H9 (cell line): Measurements from ENCODE around the gene CALR3. TPM values are rescaled to one million over a fixed set of nuclear protein-coding genes. Genes with fewer than 3 reads are reported as not detected.

Experiments used
- DNase-seq: peaks from one replicate; pipeline ENCODE4 v3.0.0-alpha.2; 2017
- H2AFZ ChIP-seq: one replicate; pipeline ENCODE4 v1.6.1; 2013; ENCODE audit warnings: mild to moderate bottlenecking, low read length, control low read depth, moderate library complexity
- H2AK5ac ChIP-seq: 2 replicates; pipeline ENCODE4 v1.6.1; 2013; ENCODE audit warnings: low read length, control low read depth, mixed read lengths; ENCODE audit not compliant: insufficient read length
- H2BK120ac ChIP-seq: one replicate; pipeline ENCODE4 v1.6.1; 2013; ENCODE audit warnings: low read depth, mild to moderate bottlenecking, low read length, control low read depth, inconsistent platforms; ENCODE audit not compliant: poor library complexity, severe bottlenecking
- H2BK12ac ChIP-seq: 2 replicates; pipeline ENCODE4 v1.6.1; 2013; ENCODE audit warnings: low read length, control low read depth, mixed read lengths, low read depth; ENCODE audit not compliant: insufficient read length
- H2BK15ac ChIP-seq: 2 replicates; pipeline ENCODE4 v1.6.1; 2013; ENCODE audit warnings: low read depth, low read length, control low read depth
- H2BK20ac ChIP-seq: one replicate; pipeline ENCODE4 v1.6.1; 2013; ENCODE audit warnings: low read depth, mild to moderate bottlenecking, low read length, control low read depth, inconsistent platforms; ENCODE audit not compliant: poor library complexity, severe bottlenecking
- H2BK5ac ChIP-seq: 2 replicates; pipeline ENCODE4 v1.6.1; 2013; ENCODE audit warnings: low read length, control low read depth, mixed read lengths; ENCODE audit not compliant: insufficient read length
- H3K14ac ChIP-seq: 2 replicates; pipeline ENCODE4 v1.6.1; 2013; ENCODE audit warnings: low read length, control low read depth; ENCODE audit not compliant: insufficient read depth
- H3K18ac ChIP-seq: 2 replicates; pipeline ENCODE4 v1.6.1; 2013; ENCODE audit warnings: low read depth, mild to moderate bottlenecking, mixed read lengths, low read length, control low read depth; ENCODE audit not compliant: insufficient read length
- H3K23ac ChIP-seq: 2 replicates; pipeline ENCODE4 v1.6.1; 2013; ENCODE audit warnings: low read length, control low read depth, mixed read lengths, low read depth; ENCODE audit not compliant: insufficient read length
- H3K23me2 ChIP-seq: 2 replicates; pipeline ENCODE4 v1.6.1; 2013; ENCODE audit warnings: low read depth, mild to moderate bottlenecking, mixed read lengths, low read length, control low read depth; ENCODE audit not compliant: insufficient read length, poor library complexity, severe bottlenecking
- H3K27ac ChIP-seq: 2 replicates; pipeline ENCODE4 v1.5.1; 2013; ENCODE audit warnings: low read length, control low read depth, mixed read lengths, low read depth; ENCODE audit not compliant: insufficient read length
- H3K27me3 ChIP-seq: 2 replicates; pipeline ENCODE4 v1.6.1; 2013; ENCODE audit warnings: low read length, control low read depth, inconsistent platforms; ENCODE audit not compliant: insufficient read depth
- H3K4ac ChIP-seq: 2 replicates; pipeline ENCODE4 v1.6.1; 2013; ENCODE audit warnings: low read depth, mild to moderate bottlenecking, control low read depth, inconsistent platforms, low read length, moderate library complexity
- H3K4me1 ChIP-seq: 2 replicates; pipeline ENCODE4 v1.6.1; 2013; ENCODE audit warnings: low read length, control low read depth, inconsistent platforms; ENCODE audit not compliant: insufficient read depth
- H3K4me2 ChIP-seq: 2 replicates; pipeline ENCODE4 v1.6.1; 2013; ENCODE audit warnings: low read length, control low read depth, mixed read lengths; ENCODE audit not compliant: insufficient read length, insufficient read depth
- H3K56ac ChIP-seq: 2 replicates; pipeline ENCODE4 v1.6.1; 2013; ENCODE audit warnings: low read depth, mild to moderate bottlenecking, mixed read lengths, low read length, control low read depth; ENCODE audit not compliant: insufficient read length
- H3K79me1 ChIP-seq: 2 replicates; pipeline ENCODE4 v1.6.1; 2013; ENCODE audit warnings: low read depth, mild to moderate bottlenecking, moderate library complexity, low read length, control low read depth, inconsistent platforms; ENCODE audit not compliant: insufficient read depth, poor library complexity, severe bottlenecking
- H3K79me2 ChIP-seq: 2 replicates; pipeline ENCODE4 v1.6.1; 2013; ENCODE audit warnings: low read length, control low read depth, inconsistent platforms; ENCODE audit not compliant: insufficient read depth
- H3K9ac ChIP-seq: 2 replicates; pipeline ENCODE4 v1.6.1; 2013; ENCODE audit warnings: low read length, control low read depth, mixed read lengths; ENCODE audit not compliant: insufficient read length; ENCODE audit errors: extremely low read depth
- H3K9me3 ChIP-seq: one replicate; pipeline ENCODE4 v1.6.1; 2013; ENCODE audit warnings: low read depth, low read length, inconsistent platforms; ENCODE audit not compliant: control insufficient read depth
- H3T11ph ChIP-seq: one replicate; pipeline ENCODE4 v1.6.1; 2013; ENCODE audit warnings: mild to moderate bottlenecking, low read length, control low read depth, inconsistent platforms
- H4K20me1 ChIP-seq: one replicate; pipeline ENCODE4 v1.6.1; 2013; ENCODE audit not compliant: control insufficient read depth, insufficient read length, insufficient read depth
- H4K5ac ChIP-seq: 2 replicates; pipeline ENCODE4 v1.6.1; 2013; ENCODE audit warnings: low read depth, mild to moderate bottlenecking, mixed read lengths, low read length, control low read depth; ENCODE audit not compliant: insufficient read length
- H4K8ac ChIP-seq: replicated peaks from 2 replicates; pipeline ENCODE4 v1.6.1; 2013; ENCODE audit warnings: low read length, control low read depth, mixed read lengths, low read depth; ENCODE audit not compliant: insufficient read length
- H4K91ac ChIP-seq: 2 replicates; pipeline ENCODE4 v1.6.1; 2013; ENCODE audit warnings: low read depth, mild to moderate bottlenecking, moderate library complexity, mixed read lengths, low read length, control low read depth; ENCODE audit not compliant: insufficient read length
- H3K27ac Mint-ChIP-seq, 3 experiments: 2 replicates in 2 of 3; 3 replicates in 1 of 3; pipeline ENCODE4 v1.8.0; 2020 to 2021; ENCODE audit warnings: mixed read lengths in 3 of 3, mild to moderate bottlenecking in 1 of 3, moderate library complexity in 1 of 3
- H3K27me3 Mint-ChIP-seq: 2 replicates; pipeline ENCODE4 v1.8.0; 2021; ENCODE audit warnings: low read depth, mild to moderate bottlenecking, moderate library complexity, mixed read lengths
- H3K36me3 Mint-ChIP-seq, 3 experiments: 2 replicates in 2 of 3; 3 replicates in 1 of 3; pipeline ENCODE4 v1.8.0; 2020 to 2021; ENCODE audit warnings: low read depth in 3 of 3, mixed read lengths in 3 of 3; ENCODE audit not compliant: insufficient read depth in 1 of 3
- H3K4me1 Mint-ChIP-seq, 2 experiments: 2 replicates each; pipeline ENCODE4 v1.8.0; 2020; ENCODE audit warnings: mixed read lengths in 2 of 2
- H3K4me3 Mint-ChIP-seq, 2 experiments: 2 replicates in 1 of 2; 3 replicates in 1 of 2; pipeline ENCODE4 v1.8.0; 2020 to 2021; ENCODE audit warnings: mild to moderate bottlenecking in 2 of 2, mixed read lengths in 2 of 2, moderate library complexity in 1 of 2
- H3K9me3 Mint-ChIP-seq, 2 experiments: 2 replicates in 1 of 2; 3 replicates in 1 of 2; pipeline ENCODE4 v1.8.0; 2020; ENCODE audit warnings: mild to moderate bottlenecking in 2 of 2, mixed read lengths in 2 of 2, moderate library complexity in 1 of 2
- WGBS: extraction: QIAGEN DNeasy Blood & Tissue Kit; methylation state at CpG from one replicate; pipeline ENCODE4 v1.1.7; 2013; ENCODE audit warnings: missing lambda C conversion rate, low lambda C conversion rate, mixed read lengths; ENCODE audit not compliant: insufficient read length; ENCODE audit errors: extremely low coverage; 5-methylcytosine and 5-hydroxymethylcytosine counted together
- total RNA-seq: library from RNA; stranded (reverse); gene quantifications from 2 replicates; pipeline ENCODE4 v1.2.1, GENCODE V29; 2021
- TF ChIP-seq, protein P1 (sequence below): fragments of 200-600 bp; sonication (generic); conservative IDR thresholded peaks from 3 replicates; pipeline ENCODE4 v1.8.0; 2021; ENCODE audit warnings: antibody characterized with exemption, mild to moderate bottlenecking

CALR3 gene
- total RNA-seq, 1 experiment from 2014 or later: 0.44 TPM

DNA sequence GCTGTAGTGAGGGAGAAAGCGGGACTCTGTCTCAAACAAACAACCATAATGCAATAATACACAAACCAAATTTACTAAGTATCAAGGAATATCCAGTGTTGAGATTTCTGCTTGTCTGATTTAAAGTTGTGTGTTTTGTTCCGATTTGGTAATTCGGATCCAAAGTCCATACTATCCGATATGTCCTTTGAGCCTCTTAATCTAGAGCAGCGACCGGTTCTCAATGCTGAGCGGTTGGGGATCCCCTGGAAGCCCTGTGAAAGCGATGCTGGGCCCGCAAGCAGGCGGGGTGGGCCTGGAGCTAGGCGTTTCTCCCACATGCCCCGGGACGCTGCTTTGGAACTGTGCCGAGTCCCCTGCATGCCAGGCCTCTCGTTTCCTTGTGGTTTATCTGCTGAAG, 20.4 kb upstream of the CALR3 start:
- no peak overlapping the region for H3T11ph ChIP-seq
- no peaks in the 10 kb centered on the region for H3K23me2 ChIP-seq
- H4K8ac ChIP-seq: no peak overlapping the region
- Mint-ChIP-seq H3K4me3 (no peak overlapping the region), H3K27ac (no peak overlapping the region), H3K9me3 (no peaks in the 10 kb centered on the region), H3K27me3 (no peaks in the 10 kb centered on the region), H3K36me3 (peaks cover 32 to 62% (median 55%) of the 10 kb centered on the region in 3 experiments; a peak in 6 of 7 replicates), H3K4me1 (no peaks in the 10 kb centered on the region)
- no peak overlapping the region for H2BK20ac ChIP-seq
- no peak overlapping the region for H3K4me2 ChIP-seq
- no peak overlapping the region for H3K27ac ChIP-seq
- no peak overlapping the region for H2BK15ac ChIP-seq
- no peaks in the 10 kb centered on the region for H3K9me3 ChIP-seq
- no peak overlapping the region for H2BK120ac ChIP-seq
- no peak overlapping the region for H3K9ac ChIP-seq
- H3K23ac ChIP-seq: no peak overlapping the region
- H4K5ac ChIP-seq: no peak overlapping the region
- no peaks in the 10 kb centered on the region for H3K79me2 ChIP-seq
- no peak for DNase-seq
- H2BK12ac ChIP-seq: no peak overlapping the region
- H3K56ac ChIP-seq: no peak overlapping the region
- no peak overlapping the region for H2AK5ac ChIP-seq
- no peaks in the 10 kb centered on the region for H3K4me1 ChIP-seq
- no peak overlapping the region for H4K91ac ChIP-seq
- no CpG with 5 or more reads among the region's 15 CpGs for WGBS
- no peaks in the 10 kb centered on the region for H3K27me3 ChIP-seq
- no peak overlapping the region for H3K14ac ChIP-seq
- H3K4ac ChIP-seq: no peak overlapping the region
- no peaks in the 10 kb centered on the region for H3K79me1 ChIP-seq
- H3K18ac ChIP-seq: no peak overlapping the region
- no peak overlapping the region for H2AFZ ChIP-seq
- TF ChIP-seq, protein P1, sequence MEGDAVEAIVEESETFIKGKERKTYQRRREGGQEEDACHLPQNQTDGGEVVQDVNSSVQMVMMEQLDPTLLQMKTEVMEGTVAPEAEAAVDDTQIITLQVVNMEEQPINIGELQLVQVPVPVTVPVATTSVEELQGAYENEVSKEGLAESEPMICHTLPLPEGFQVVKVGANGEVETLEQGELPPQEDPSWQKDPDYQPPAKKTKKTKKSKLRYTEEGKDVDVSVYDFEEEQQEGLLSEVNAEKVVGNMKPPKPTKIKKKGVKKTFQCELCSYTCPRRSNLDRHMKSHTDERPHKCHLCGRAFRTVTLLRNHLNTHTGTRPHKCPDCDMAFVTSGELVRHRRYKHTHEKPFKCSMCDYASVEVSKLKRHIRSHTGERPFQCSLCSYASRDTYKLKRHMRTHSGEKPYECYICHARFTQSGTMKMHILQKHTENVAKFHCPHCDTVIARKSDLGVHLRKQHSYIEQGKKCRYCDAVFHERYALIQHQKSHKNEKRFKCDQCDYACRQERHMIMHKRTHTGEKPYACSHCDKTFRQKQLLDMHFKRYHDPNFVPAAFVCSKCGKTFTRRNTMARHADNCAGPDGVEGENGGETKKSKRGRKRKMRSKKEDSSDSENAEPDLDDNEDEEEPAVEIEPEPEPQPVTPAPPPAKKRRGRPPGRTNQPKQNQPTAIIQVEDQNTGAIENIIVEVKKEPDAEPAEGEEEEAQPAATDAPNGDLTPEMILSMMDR: no peak
- peaks cover 3% of the 10 kb centered on the region for H4K20me1 ChIP-seq
- no peak overlapping the region for H2BK5ac ChIP-seq
